DMS53 treated with DMSO at 0.1 percent for 48 hours (cell line): ENCODE data around the gene MSANTD1.

Experiments
- DNase-seq: peaks from one replicate; lab custom pipeline; 2025; ENCODE audit not compliant: unreplicated experiment; lab: John Stamatoyannopoulos, UW

Gene MSANTD1

GRCh38 chr4:3215733-3216132 is 33.2 kb upstream of the MSANTD1 start:
- DNase-seq, result no peak

- no peak for DNase-seq
Measured at GRCh38 chr4:3217266-3217665, 31.7 kb upstream of the MSANTD1 start.

GRCh38 chr4:3217771-3218170 is 31.2 kb upstream of the MSANTD1 start:
- no peak for DNase-seq

GRCh38 chr4:3218824-3219760 is 29.9 kb upstream of the MSANTD1 start:
- no peak for DNase-seq

GRCh38 chr4:3219761-3220475 is 29.0 kb upstream of the MSANTD1 start:
- no peak for DNase-seq

- no peak for DNase-seq
Measured at GRCh38 chr4:3220476-3221183, 28.3 kb upstream of the MSANTD1 start.

- DNase-seq, result no peak
Measured at GRCh38 chr4:3221184-3221494, 27.8 kb upstream of the MSANTD1 start.

GRCh38 chr4:3221996-3222395 is 27.0 kb upstream of the MSANTD1 start:
- no peak for DNase-seq

- DNase-seq, result no peak
Measured at GRCh38 chr4:3223346-3223745, 25.6 kb upstream of the MSANTD1 start.

- no peak for DNase-seq
Measured at GRCh38 chr4:3223956-3224748, 24.8 kb upstream of the MSANTD1 start.

- no peak for DNase-seq
Measured at GRCh38 chr4:3225071-3225850, 23.7 kb upstream of the MSANTD1 start.

GRCh38 chr4:3225936-3226335 is 23.0 kb upstream of the MSANTD1 start:
- no peak for DNase-seq

GRCh38 chr4:3226467-3226866 is 22.5 kb upstream of the MSANTD1 start:
- no peak for DNase-seq

- no peak for DNase-seq
Measured at GRCh38 chr4:3226944-3227343, 22.0 kb upstream of the MSANTD1 start.

GRCh38 chr4:3227878-3228675 is 20.9 kb upstream of the MSANTD1 start:
- DNase-seq, result no peak

- DNase-seq, result no peak
Measured at GRCh38 chr4:3228881-3229280, 20.1 kb upstream of the MSANTD1 start.

- no peak for DNase-seq
Measured at GRCh38 chr4:3229328-3229727, 19.6 kb upstream of the MSANTD1 start.

- DNase-seq, result no peak
Measured at GRCh38 chr4:3229964-3230363, 19.0 kb upstream of the MSANTD1 start.

- no peak for DNase-seq
Measured at GRCh38 chr4:3231471-3231870, 17.5 kb upstream of the MSANTD1 start.
